WERI-Rb-1 (cell line): ENCODE data around the gene TNNI2.
"Not testable (repeated sequence)": the region's sequence is repeated elsewhere in the genome, so short reads cannot be mapped to it uniquely, and the experiment has no call there.

Source experiments
- DNase-seq: peaks from one replicate; pipeline ENCODE4 v3.0.0-alpha.2; 2020
- H3K27ac ChIP-seq: fragments of 250-450 bp; sonication (Bioruptor Pico); 2 replicates; pipeline ENCODE4 v1.5.1; 2020; ENCODE audit warnings: mild to moderate bottlenecking, moderate library complexity
- H3K27me3 ChIP-seq: fragments of 250-450 bp; sonication (Bioruptor Pico); 2 replicates; pipeline ENCODE4 v1.5.1; 2021; ENCODE audit warnings: mild to moderate bottlenecking, low read depth, moderate library complexity; ENCODE audit not compliant: insufficient read depth, severe bottlenecking
- H3K36me3 ChIP-seq: fragments of 250-450 bp; sonication (Bioruptor Pico); 2 replicates; pipeline ENCODE4 v1.5.1; 2020; ENCODE audit warnings: mild to moderate bottlenecking, moderate library complexity
- H3K4me3 ChIP-seq: 2 replicates; pipeline ENCODE4 v1.5.1; 2011; ENCODE audit warnings: low read depth, mild to moderate bottlenecking, control low read depth, low read length
- H3K9me3 ChIP-seq: fragments of 250-450 bp; sonication (Bioruptor Pico); 2 replicates; pipeline ENCODE4 v1.5.1; 2021; ENCODE audit warnings: mild to moderate bottlenecking, moderate library complexity; ENCODE audit not compliant: severe bottlenecking
- CTCF ChIP-seq: IDR thresholded peaks from 2 replicates; pipeline ENCODE4 v1.5.1; 2011; ENCODE audit warnings: low read depth, mild to moderate bottlenecking, control low read depth, inconsistent platforms, low read length

Gene TNNI2

GRCh38 chr11:1883346-1884302, 44.8 kb downstream of the TNNI2 start:
- Histone ChIP-seq H3K36me3 (no peaks in the 10 kb centered on the region), H3K27ac (no peak overlapping the region), H3K9me3 (no peaks in the 10 kb centered on the region), H3K27me3 (peaks cover 89% of the 10 kb centered on the region), H3K4me3 (no peak overlapping the region)
- no peak for DNase-seq
- no peak for TF ChIP-seq CTCF

- Histone ChIP-seq H3K27ac (no peak overlapping the region), H3K27me3 (peaks cover 89% of the 10 kb centered on the region), H3K4me3 (no peak overlapping the region), H3K9me3 (no peaks in the 10 kb centered on the region), H3K36me3 (no peaks in the 10 kb centered on the region)
- TF ChIP-seq CTCF = no peak
- no peak for DNase-seq
These were observed 45.5 kb downstream of the TNNI2 start for GRCh38 chr11:1884303-1884700.

- H3K36me3 ChIP-seq, H3K27ac ChIP-seq, DNase-seq, H3K9me3 ChIP-seq, H3K4me3 ChIP-seq: not testable (repeated sequence)
- H3K27me3 ChIP-seq = peaks cover 93% of the 10 kb centered on the region
These were observed 47.8 kb downstream of the TNNI2 start for GRCh38 chr11:1886551-1886950.

- H3K9me3 ChIP-seq = no peaks in the 10 kb centered on the region
These were observed 48.9 kb downstream of the TNNI2 start for GRCh38 chr11:1887451-1888346.

GRCh38 chr11:1888347-1888753, 49.6 kb downstream of the TNNI2 start:
- no peaks in the 10 kb centered on the region for H3K9me3 ChIP-seq
- H3K27me3 ChIP-seq = peaks cover 85% of the 10 kb centered on the region
- no peak for DNase-seq
- no peaks in the 10 kb centered on the region for H3K36me3 ChIP-seq
- TF ChIP-seq CTCF = no peak
- no peak overlapping the region for H3K4me3 ChIP-seq
- no peak overlapping the region for H3K27ac ChIP-seq

More at GRCh38 chr11:1887451-1888346, 48.9 kb downstream of the TNNI2 start:
- DNase-seq = no peak
- no peak for TF ChIP-seq CTCF
- H3K27me3 ChIP-seq = peaks cover 92% of the 10 kb centered on the region
- no peak overlapping the region for H3K27ac ChIP-seq
- no peaks in the 10 kb centered on the region for H3K36me3 ChIP-seq
- H3K4me3 ChIP-seq = no peak overlapping the region

GRCh38 chr11:1888811-1889210, 50.0 kb downstream of the TNNI2 start:
- H3K27me3 ChIP-seq = peaks cover 82% of the 10 kb centered on the region

More at GRCh38 chr11:1888811-1889210, 50.0 kb downstream of the TNNI2 start:
- no peak overlapping the region for H3K4me3 ChIP-seq
- no peak for TF ChIP-seq CTCF
- H3K36me3 ChIP-seq = no peaks in the 10 kb centered on the region
- no peaks in the 10 kb centered on the region for H3K9me3 ChIP-seq
- no peak for DNase-seq
- H3K27ac ChIP-seq = no peak overlapping the region
